Lower lobe of right lung (tissue), 2 donors: ENCODE data around the gene FIGNL2. TPM values are rescaled to one million over a fixed set of nuclear protein-coding genes. Genes with fewer than 3 reads are reported as not detected.
A peak's percentile ranks its signal among the peaks of the same experiment; 100 is the strongest.

Source experiments
- ATAC-seq, 2 donors: fragments of 200-7000 bp; cut with Tn5 transposase; one replicate each; pipeline ENCODE4 v1.9.1; 2020 to 2022; ENCODE audit warnings: mild to moderate bottlenecking in 2 of 2, moderate library complexity in 2 of 2
- DNase-seq: peaks from one replicate; pipeline ENCODE4 v3.0.0-alpha.2; 2020
- H3K27ac ChIP-seq: fragments of 200-600 bp; one replicate; pipeline ENCODE4 v1.8.0; 2022
- H3K27me3 ChIP-seq: fragments of 200-600 bp; one replicate; pipeline ENCODE4 v1.8.0; 2022; ENCODE audit warnings: low read depth
- H3K36me3 ChIP-seq: fragments of 200-600 bp; one replicate; pipeline ENCODE4 v1.8.0; 2022; ENCODE audit warnings: mild to moderate bottlenecking
- H3K4me1 ChIP-seq: fragments of 200-600 bp; one replicate; pipeline ENCODE4 v1.8.0; 2022
- H3K4me3 ChIP-seq: fragments of 200-600 bp; one replicate; pipeline ENCODE4 v1.8.0; 2022; ENCODE audit warnings: mild to moderate bottlenecking
- H3K9me3 ChIP-seq: fragments of 200-600 bp; one replicate; pipeline ENCODE4 v1.8.0; 2022
- CTCF ChIP-seq: fragments of 200-600 bp; IDR thresholded peaks from one replicate; pipeline ENCODE4 v1.8.0; 2022; ENCODE audit warnings: antibody characterized with exemption, mild to moderate bottlenecking
- intact Hi-C: fragments of 100-400 bp; cut with DNase I; formaldehyde crosslinking; loops from one replicate; pipeline ENCODE4 v1.11.0; 2022
- total RNA-seq: library from RNA; stranded (reverse); fragmentation: NEBNext Ultra II Directional; extraction: Animal tissue kit (Norgen Biotek cat#: 25700); gene quantifications from one replicate; pipeline ENCODE4 v1.2.1, GENCODE V29; 2021
- donor health status: DM: no; HTN: yes; CAD: no; lungs with severe emphysema.

FIGNL2 gene
- total RNA-seq, 1 donor from 2014 or later = 0.95 TPM

- no peaks in the 10 kb centered on the region for H3K9me3 ChIP-seq
- ATAC-seq (no peak), DNase-seq (no peak)
- H3K36me3 ChIP-seq = no peaks in the 10 kb centered on the region
- intact Hi-C loops = no loop called here
- H3K27ac ChIP-seq = no peak overlapping the region
- peaks cover 44% of the 10 kb centered on the region for H3K27me3 ChIP-seq
- H3K4me1 ChIP-seq = peaks cover 42% of the 10 kb centered on the region
- no peak for TF ChIP-seq CTCF
- H3K4me3 ChIP-seq = peak overlapping the region; percentile 50
Observed at GRCh38 chr12:51869496-51869865, 21.0 kb upstream of the FIGNL2 start.

- peaks cover 47% of the 10 kb centered on the region for H3K4me1 ChIP-seq
- peak overlapping the region; percentile 50 for H3K4me3 ChIP-seq
- no peak for TF ChIP-seq CTCF
- no peak overlapping the region for H3K27ac ChIP-seq
- ATAC-seq = peak in 1 of 2 donors; percentile 15
- peaks cover 49% of the 10 kb centered on the region for H3K27me3 ChIP-seq
- H3K36me3 ChIP-seq = no peaks in the 10 kb centered on the region
- H3K9me3 ChIP-seq = no peaks in the 10 kb centered on the region
- intact Hi-C loops = no loop called here
- DNase-seq = no peak
Observed at GRCh38 chr12:51868821-51869495, 20.4 kb upstream of the FIGNL2 start.

GRCh38 chr12:51867796-51868428 is 19.4 kb upstream of the FIGNL2 start:
- no peak for ATAC-seq

GRCh38 chr12:51867371-51867770 is 18.9 kb upstream of the FIGNL2 start:
- Histone ChIP-seq H3K27me3 (peaks cover 59% of the 10 kb centered on the region), H3K4me1 (peaks cover 54% of the 10 kb centered on the region)

More at GRCh38 chr12:51867796-51868428, 19.4 kb upstream of the FIGNL2 start:
- Histone ChIP-seq H3K4me1 (peaks cover 54% of the 10 kb centered on the region), H3K27ac (no peak overlapping the region), H3K27me3 (peaks cover 59% of the 10 kb centered on the region), H3K36me3 (no peaks in the 10 kb centered on the region), H3K9me3 (no peaks in the 10 kb centered on the region), H3K4me3 (no peak overlapping the region)
- DNase-seq = peak; percentile 20
- TF ChIP-seq CTCF = no peak
- intact Hi-C loops = no loop called here

GRCh38 chr12:51866762-51867161 is 18.2 kb upstream of the FIGNL2 start:
- H3K4me1 ChIP-seq = peaks cover 54% of the 10 kb centered on the region
- no peak overlapping the region for H3K4me3 ChIP-seq
- peaks cover 59% of the 10 kb centered on the region for H3K27me3 ChIP-seq
- H3K36me3 ChIP-seq = no peaks in the 10 kb centered on the region
- intact Hi-C loops = no loop called here
- DNase-seq = peak; percentile 10
- no peak for TF ChIP-seq CTCF
- H3K9me3 ChIP-seq = no peaks in the 10 kb centered on the region
- H3K27ac ChIP-seq = no peak overlapping the region
- no peak for ATAC-seq

More at GRCh38 chr12:51867371-51867770, 18.9 kb upstream of the FIGNL2 start:
- no peaks in the 10 kb centered on the region for H3K36me3 ChIP-seq
- no peak overlapping the region for H3K27ac ChIP-seq
- H3K4me3 ChIP-seq = no peak overlapping the region
- no peaks in the 10 kb centered on the region for H3K9me3 ChIP-seq
- intact Hi-C loops = no loop called here
- DNase-seq (no peak), ATAC-seq (no peak)
- TF ChIP-seq CTCF = no peak
